Kidney capillary endothelial cell (primary cell): Measurements from ENCODE around the gene KRTAP5-11.
"Not testable (repeated sequence)": the region's sequence is repeated elsewhere in the genome, so short reads cannot be mapped to it uniquely, and the experiment has no call there.

ENCODE experiments used
- DNase-seq: peaks from one replicate; pipeline ENCODE4 v3.0.0-alpha.2; 2018; ENCODE audit warnings: low spot score

Gene KRTAP5-11

DNA sequence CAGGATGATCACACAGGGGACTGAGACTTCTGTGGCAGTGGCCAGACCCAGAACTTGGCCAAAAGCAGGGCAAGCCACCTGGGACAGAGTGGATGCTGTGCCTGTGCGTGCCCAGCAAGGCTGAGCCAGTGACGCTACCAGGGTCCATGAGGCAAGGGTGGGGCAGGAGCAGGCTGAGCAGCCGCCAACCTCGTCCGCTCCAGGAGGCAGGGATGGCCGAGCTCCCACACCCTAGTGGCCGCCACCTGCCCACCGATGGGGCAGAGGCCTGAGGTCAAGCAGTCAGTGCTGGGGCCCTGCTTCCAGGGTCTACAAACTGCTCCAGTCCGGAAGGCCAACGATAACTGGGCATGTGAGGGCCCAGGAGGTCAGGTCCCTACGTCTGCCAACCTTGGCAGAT, 27.2 kb downstream of the KRTAP5-11 start:
- no peak for DNase-seq

DNA sequence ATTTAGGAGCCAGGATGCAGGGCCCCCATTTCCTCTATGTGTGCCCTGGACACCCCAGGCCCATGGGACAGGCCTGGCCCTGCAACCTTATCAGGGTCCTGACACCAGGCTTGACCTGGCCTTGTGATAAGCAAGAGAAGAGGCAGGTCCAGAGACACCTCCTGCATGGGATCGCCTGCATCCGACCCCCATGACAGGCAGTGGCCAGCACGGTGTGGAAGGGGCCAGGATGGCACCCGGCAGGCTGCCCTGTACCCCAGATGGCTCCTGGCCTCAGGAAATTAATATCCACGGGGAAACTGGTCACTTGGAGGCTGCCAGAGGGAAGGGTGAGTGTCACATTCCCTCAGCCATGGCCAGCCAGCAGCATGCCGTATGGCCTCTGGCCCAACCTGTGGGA, 27.7 kb downstream of the KRTAP5-11 start:
- no peak for DNase-seq

DNA sequence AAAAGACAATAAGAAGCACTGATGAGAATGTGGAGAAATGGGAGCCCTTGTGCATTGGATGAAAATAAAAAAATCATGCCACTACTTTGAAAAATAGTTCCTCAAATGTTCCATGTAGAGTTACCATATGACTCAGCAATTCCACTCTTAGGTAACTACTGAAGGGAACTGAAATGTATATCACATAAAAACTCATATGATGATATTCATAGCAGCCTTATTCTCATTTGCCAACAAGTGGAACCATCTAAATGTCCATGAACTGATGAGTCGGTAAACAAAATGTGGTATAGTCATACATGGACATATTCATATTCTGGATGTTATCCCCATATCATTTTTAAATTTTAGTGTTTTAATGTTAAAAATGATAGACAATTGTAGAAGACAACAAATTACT, 31.0 kb downstream of the KRTAP5-11 start:
- DNase-seq = no peak

DNA sequence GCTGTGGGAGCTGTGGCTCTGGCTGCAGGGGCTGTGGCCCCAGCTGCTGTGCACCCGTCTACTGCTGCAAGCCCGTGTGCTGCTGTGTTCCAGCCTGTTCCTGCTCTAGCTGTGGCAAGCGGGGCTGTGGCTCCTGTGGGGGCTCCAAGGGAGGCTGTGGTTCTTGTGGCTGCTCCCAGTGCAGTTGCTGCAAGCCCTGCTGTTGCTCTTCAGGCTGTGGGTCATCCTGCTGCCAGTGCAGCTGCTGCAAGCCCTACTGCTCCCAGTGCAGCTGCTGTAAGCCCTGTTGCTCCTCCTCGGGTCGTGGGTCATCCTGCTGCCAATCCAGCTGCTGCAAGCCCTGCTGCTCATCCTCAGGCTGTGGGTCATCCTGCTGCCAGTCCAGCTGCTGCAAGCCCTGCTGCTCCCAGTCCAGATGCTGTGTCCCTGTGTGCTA, 33.9 kb downstream of the KRTAP5-11 start:
- DNase-seq = no peak

- DNase-seq = no peak
Observed at GRCh38 chr11:71548120-71548519, 34.6 kb downstream of the KRTAP5-11 start, which contains the start of gene KRTAP5-9. KRTAP5-9 (plus strand) TSS chr11:71548420; CDS start chr11:71548658, 238 bp downstream.

- no peak for DNase-seq
Observed at GRCh38 chr11:71545405-71545966, 37.2 kb downstream of the KRTAP5-11 start.

GRCh38 chr11:71544525-71545214, 38.0 kb downstream of the KRTAP5-11 start:
- DNase-seq = no peak

DNA sequence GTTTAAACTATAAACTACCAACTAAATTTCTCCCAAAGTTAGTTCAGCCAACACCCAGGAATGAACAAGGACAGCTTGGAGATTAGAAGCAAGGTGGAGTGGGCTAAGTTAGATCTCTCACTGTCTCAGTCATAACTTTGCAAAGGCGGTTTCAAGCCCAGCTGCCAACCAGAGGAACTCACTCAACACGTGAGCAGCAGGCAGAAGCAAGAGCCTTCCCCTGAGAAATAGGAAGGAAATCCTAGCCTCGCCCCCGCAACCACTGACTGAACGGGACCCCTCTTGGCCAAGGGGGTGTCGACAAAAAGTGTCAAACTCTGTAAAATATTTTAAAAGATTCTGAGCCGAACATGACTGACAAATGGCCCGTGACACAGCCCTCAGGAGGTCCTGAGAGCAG, 38.8 kb downstream of the KRTAP5-11 start:
- DNase-seq = no peak

GRCh38 chr11:71542879-71543777, 39.5 kb downstream of the KRTAP5-11 start:
- no peak for DNase-seq

- no peak for DNase-seq
Observed at GRCh38 chr11:71542382-71542781, 40.3 kb downstream of the KRTAP5-11 start.

DNA sequence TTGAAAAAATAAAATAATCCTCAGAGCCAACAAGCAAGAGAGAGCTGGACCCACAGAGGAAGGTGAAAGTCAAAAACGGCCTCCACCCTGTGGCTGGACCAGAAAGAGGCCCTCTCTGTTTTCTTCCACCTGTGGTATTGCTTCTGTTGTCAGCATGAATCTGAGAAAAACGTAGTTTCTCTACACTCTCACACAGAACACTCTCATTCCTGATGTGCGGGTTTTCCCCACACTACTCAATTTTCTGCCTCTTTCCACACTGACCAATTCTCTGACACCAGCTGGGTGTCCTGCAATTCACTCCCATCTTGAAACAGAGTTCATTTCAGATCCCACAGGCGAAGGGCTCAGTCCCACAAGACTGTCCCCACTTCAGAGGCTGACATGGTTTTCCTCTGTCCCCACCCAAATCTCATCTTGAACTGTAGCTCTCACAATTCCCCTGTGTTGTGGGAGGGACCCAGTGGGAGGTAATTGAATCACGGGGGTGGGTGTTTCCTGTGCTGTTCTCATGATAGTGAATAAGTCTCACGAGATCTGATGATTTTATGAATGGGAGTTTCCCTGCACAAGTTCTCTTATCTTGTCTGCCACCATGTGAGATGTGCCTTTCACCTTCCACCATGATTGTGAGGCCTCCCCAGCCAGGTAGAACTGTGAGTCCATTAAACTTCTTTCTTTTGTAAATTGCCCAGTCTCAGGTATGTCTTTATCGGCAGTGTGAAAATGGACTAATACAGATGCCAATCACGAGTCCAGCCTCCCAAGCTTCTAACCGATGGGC, 42.0 kb downstream of the KRTAP5-11 start:
- not testable (repeated sequence) for DNase-seq

DNA sequence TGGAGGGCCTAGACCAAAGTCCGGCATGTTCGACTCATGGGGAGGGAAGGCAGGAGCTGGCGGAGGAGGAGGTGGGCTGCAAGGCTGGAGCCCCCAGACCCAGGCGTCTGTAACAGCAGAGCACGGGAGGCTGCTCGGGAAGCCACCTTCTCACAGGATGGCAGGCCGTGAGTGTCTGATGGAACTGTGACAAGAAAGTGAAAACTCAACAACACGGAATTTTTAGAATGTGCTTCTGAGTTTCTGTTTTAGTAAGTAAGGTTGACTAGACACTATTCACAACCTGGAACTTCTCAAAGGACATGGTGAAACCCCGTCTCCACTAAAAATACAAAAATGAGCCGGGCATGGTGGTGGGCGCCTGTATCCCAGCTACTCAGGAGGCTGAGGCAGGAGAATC, 42.7 kb downstream of the KRTAP5-11 start:
- not testable (repeated sequence) for DNase-seq

DNA sequence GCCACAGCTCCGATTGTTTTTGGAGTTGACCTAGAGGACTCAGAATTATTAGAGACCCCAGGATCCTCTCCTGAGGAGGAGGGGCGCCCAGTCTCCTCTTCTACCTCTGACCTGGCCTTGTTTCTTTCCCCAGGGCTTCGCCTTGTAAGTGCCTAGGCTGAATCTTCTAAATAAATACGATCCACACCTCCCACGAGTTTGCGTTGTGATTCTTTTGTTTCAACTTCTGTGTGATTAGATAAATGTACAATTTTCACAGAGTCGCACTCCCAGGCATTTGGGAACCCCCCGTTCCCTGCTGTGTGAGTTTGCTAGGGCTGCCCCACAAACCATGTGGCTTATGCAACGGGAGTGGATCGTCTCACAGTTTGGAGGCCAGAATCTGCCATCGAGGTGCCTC, 43.7 kb downstream of the KRTAP5-11 start:
- no peak for DNase-seq

DNA sequence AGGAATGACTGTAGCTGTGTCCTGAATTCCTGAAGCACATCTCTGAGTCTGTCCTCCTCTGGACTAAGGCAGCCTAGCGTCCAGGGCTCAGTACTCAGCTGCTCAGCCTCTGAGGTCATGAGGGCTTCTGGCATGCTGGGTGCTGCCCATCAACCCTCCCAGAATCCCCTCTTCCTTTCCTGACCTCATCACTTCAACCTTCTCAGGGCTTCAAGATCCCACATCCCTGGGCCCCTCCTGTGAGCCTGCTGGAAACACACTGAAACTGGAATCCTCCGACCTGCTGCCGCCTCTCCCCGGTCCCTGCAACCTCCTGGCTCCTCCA, 44.0 kb downstream of the KRTAP5-11 start:
- DNase-seq = no peak

- DNase-seq = not testable (repeated sequence)
Observed at GRCh38 chr11:71537977-71538665, 44.6 kb downstream of the KRTAP5-11 start, which contains the start of gene KRTAP5-8. KRTAP5-8 (plus strand) TSS chr11:71538025; CDS start chr11:71538056, 31 bp downstream.

- DNase-seq = no peak
Observed at GRCh38 chr11:71537537-71537936, 45.1 kb downstream of the KRTAP5-11 start.

GRCh38 chr11:71535825-71536224, 46.9 kb downstream of the KRTAP5-11 start:
- DNase-seq = no peak

GRCh38 chr11:71534711-71535608, 47.7 kb downstream of the KRTAP5-11 start:
- DNase-seq = not testable (repeated sequence)

DNA sequence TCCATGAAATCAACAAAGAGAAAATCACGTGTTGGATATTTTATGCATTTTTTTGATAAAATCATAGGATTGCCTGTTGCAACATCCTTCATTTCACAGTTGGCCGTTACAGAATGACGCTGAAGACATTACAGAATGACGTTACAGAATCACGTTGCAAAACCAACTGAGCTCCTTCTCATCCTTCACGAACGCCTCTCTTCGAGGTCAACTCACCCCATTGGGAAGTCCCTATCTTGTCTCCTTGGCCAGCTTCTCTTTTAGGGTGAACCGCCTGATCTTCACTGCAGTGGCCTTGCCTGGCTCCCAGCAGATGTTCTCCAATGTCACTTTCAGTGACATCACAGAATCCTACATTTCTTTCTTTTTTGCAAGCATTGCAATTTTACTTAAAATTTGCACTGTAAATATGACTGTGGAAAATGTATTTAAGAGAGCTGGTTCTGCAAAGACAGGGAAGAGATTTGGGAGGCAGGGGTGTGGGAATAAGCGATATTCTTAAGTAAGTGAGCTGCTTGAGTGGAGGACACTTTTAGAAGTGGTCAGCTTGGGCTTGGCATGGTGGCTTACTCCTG, 50.6 kb downstream of the KRTAP5-11 start:
- DNase-seq = no peak
